Tibial nerve (tissue), 4 donors: ENCODE data around the gene HOXD10.

ENCODE experiments used
- CTCF ChIP-seq, 5 experiments: fragments of 200-600 bp in 3 of 5; fragments of 450-650 bp in 2 of 5; sonication (generic) in 3 of 5; IDR thresholded peaks; one replicate each; pipeline ENCODE4 v1.5.1; 2016 to 2019; ENCODE audit warnings: antibody characterized with exemption in 5 of 5, mild to moderate bottlenecking in 3 of 5, moderate library complexity in 2 of 5
- EP300 ChIP-seq, 2 donors: sonication (generic); formaldehyde crosslinking; IDR thresholded peaks; one replicate each; pipeline ENCODE4 v1.6.1; 2017; ENCODE audit warnings: antibody characterized with exemption in 2 of 2, mild to moderate bottlenecking in 1 of 2
- POLR2A ChIP-seq, 2 donors: fragments of 450-650 bp; IDR thresholded peaks; one replicate each; pipeline ENCODE4 v1.6.1; 2017; ENCODE audit warnings: antibody characterized with exemption in 2 of 2, mild to moderate bottlenecking in 2 of 2, moderate library complexity in 2 of 2

- TF ChIP-seq CTCF (IDR thresholded peaks at IDR 0.05) (no peak), POLR2A (IDR thresholded peaks at IDR 0.05) (no peak), EP300 (IDR thresholded peaks at IDR 0.05) (no peak)
Observed at GRCh38 chr2:176159663-176160250, 43.2 kb downstream of the HOXD10 start.
